ENCODE measurements around the gene WDR70.
"Not testable (repeated sequence)": the region's sequence is repeated elsewhere in the genome, so short reads cannot be mapped to it uniquely, and the experiment has no call there.

Gene WDR70

GRCh38 chr5:37437711-37438110 is 58.6 kb downstream of the WDR70 start:
- Histone ChIP-seq H3F3A (ENCODE audit: insufficient read depth) (no peaks in the 10 kb centered on the region), H3K27me3 (ENCODE audit: low read length) (no peaks in the 10 kb centered on the region), H3K36me3 (ENCODE audit: low read length) (peaks cover 5% of the 10 kb centered on the region; the same call in 1 of the 2 replicates), H3K9ac (ENCODE audit: low read length) (no peak overlapping the region), H3K4me3 (ENCODE audit: insufficient read depth, low read length, poor library complexity, severe bottlenecking) (no peak overlapping the region), H2AFZ (ENCODE audit: low read depth, low read length, severe bottlenecking) (no peak overlapping the region), H4K20me1 (ENCODE audit: low read depth, low read length) (no peaks in the 10 kb centered on the region), H3K27ac (ENCODE audit: low read depth, low read length) (no peak overlapping the region), H3K4me2 (ENCODE audit: low read depth, low read length, poor library complexity, severe bottlenecking) (no peak overlapping the region), H3K79me2 (ENCODE audit: insufficient read depth, low read length) (no peaks in the 10 kb centered on the region), H3K9me3 (ENCODE audit: insufficient read depth, low read length) (no peaks in the 10 kb centered on the region), H3K9me2 (replicated peaks; ENCODE audit: insufficient read depth, low read length) (no peaks in the 10 kb centered on the region)
- TF ChIP-seq EZH2phosphoT487 (conservative IDR thresholded peaks at IDR 0.05; ENCODE audit: low read length): no peak
- TF ChIP-seq CTCF (IDR thresholded peaks at IDR 0.05; ENCODE audit: insufficient read depth, low read length, poor library complexity, severe bottlenecking): no peak

- H3F3A ChIP-seq (ENCODE audit: insufficient read depth); H3K27me3 ChIP-seq (ENCODE audit: low read length); H3K36me3 ChIP-seq (ENCODE audit: low read length); H2AFZ ChIP-seq (ENCODE audit: low read depth, low read length, severe bottlenecking); H3K4me2 ChIP-seq (ENCODE audit: low read depth, low read length, poor library complexity, severe bottlenecking); H4K20me1 ChIP-seq (ENCODE audit: low read depth, low read length); H3K9me2 ChIP-seq (replicated peaks; ENCODE audit: insufficient read depth, low read length); H3K79me2 ChIP-seq (ENCODE audit: insufficient read depth, low read length); H3K27ac ChIP-seq (ENCODE audit: low read depth, low read length); H3K4me3 ChIP-seq (ENCODE audit: insufficient read depth, low read length, poor library complexity, severe bottlenecking); H3K9ac ChIP-seq (ENCODE audit: low read length); H3K9me3 ChIP-seq (ENCODE audit: insufficient read depth, low read length): not testable (repeated sequence)
Measured at GRCh38 chr5:37445783-37446182, 66.7 kb downstream of the WDR70 start.

- no peaks in the 10 kb centered on the region for H3K9me2 ChIP-seq (replicated peaks; ENCODE audit: insufficient read depth, low read length)
- no peaks in the 10 kb centered on the region for H3K36me3 ChIP-seq (ENCODE audit: low read length)
- no peaks in the 10 kb centered on the region for H4K20me1 ChIP-seq (ENCODE audit: low read depth, low read length)
- no peaks in the 10 kb centered on the region for H3K27me3 ChIP-seq (ENCODE audit: low read length)
- H3K4me2 ChIP-seq (ENCODE audit: low read depth, low read length, poor library complexity, severe bottlenecking): no peak overlapping the region
- H3K79me2 ChIP-seq (ENCODE audit: insufficient read depth, low read length): no peaks in the 10 kb centered on the region
- no peak overlapping the region for H2AFZ ChIP-seq (ENCODE audit: low read depth, low read length, severe bottlenecking)
- H3F3A ChIP-seq (ENCODE audit: insufficient read depth): no peaks in the 10 kb centered on the region
- no peak overlapping the region for H3K4me3 ChIP-seq (ENCODE audit: insufficient read depth, low read length, poor library complexity, severe bottlenecking)
- no peak overlapping the region for H3K27ac ChIP-seq (ENCODE audit: low read depth, low read length)
- no peak for TF ChIP-seq CTCF (IDR thresholded peaks at IDR 0.05; ENCODE audit: insufficient read depth, low read length, poor library complexity, severe bottlenecking)
- TF ChIP-seq EZH2phosphoT487 (conservative IDR thresholded peaks at IDR 0.05; ENCODE audit: low read length): no peak
- H3K9ac ChIP-seq (ENCODE audit: low read length): no peak overlapping the region
- H3K9me3 ChIP-seq (ENCODE audit: insufficient read depth, low read length): no peaks in the 10 kb centered on the region
Measured at GRCh38 chr5:37448941-37449340, 69.8 kb downstream of the WDR70 start.

- not testable (repeated sequence) for H3K4me3 ChIP-seq (ENCODE audit: insufficient read depth, low read length, poor library complexity, severe bottlenecking); H3F3A ChIP-seq (ENCODE audit: insufficient read depth); H2AFZ ChIP-seq (ENCODE audit: low read depth, low read length, severe bottlenecking); H3K36me3 ChIP-seq (ENCODE audit: low read length); H3K27me3 ChIP-seq (ENCODE audit: low read length); H3K79me2 ChIP-seq (ENCODE audit: insufficient read depth, low read length); H3K9ac ChIP-seq (ENCODE audit: low read length); H3K27ac ChIP-seq (ENCODE audit: low read depth, low read length); H3K9me2 ChIP-seq (replicated peaks; ENCODE audit: insufficient read depth, low read length); H3K9me3 ChIP-seq (ENCODE audit: insufficient read depth, low read length); H3K4me2 ChIP-seq (ENCODE audit: low read depth, low read length, poor library complexity, severe bottlenecking); H4K20me1 ChIP-seq (ENCODE audit: low read depth, low read length)
Measured at GRCh38 chr5:37451991-37452390, 72.9 kb downstream of the WDR70 start.

- not testable (repeated sequence) for H3K79me2 ChIP-seq (ENCODE audit: insufficient read depth, low read length); H3K9me3 ChIP-seq (ENCODE audit: insufficient read depth, low read length); H3K36me3 ChIP-seq (ENCODE audit: low read length); H4K20me1 ChIP-seq (ENCODE audit: low read depth, low read length); H3K4me2 ChIP-seq (ENCODE audit: low read depth, low read length, poor library complexity, severe bottlenecking); H3K9me2 ChIP-seq (replicated peaks; ENCODE audit: insufficient read depth, low read length); H3F3A ChIP-seq (ENCODE audit: insufficient read depth); H3K27ac ChIP-seq (ENCODE audit: low read depth, low read length); H3K27me3 ChIP-seq (ENCODE audit: low read length); H2AFZ ChIP-seq (ENCODE audit: low read depth, low read length, severe bottlenecking); H3K4me3 ChIP-seq (ENCODE audit: insufficient read depth, low read length, poor library complexity, severe bottlenecking); H3K9ac ChIP-seq (ENCODE audit: low read length)
Measured at GRCh38 chr5:37453252-37453651, 74.1 kb downstream of the WDR70 start.

GRCh38 chr5:37454402-37455055 is 75.4 kb downstream of the WDR70 start:
- not testable (repeated sequence) for H3K9me3 ChIP-seq (ENCODE audit: insufficient read depth, low read length); H2AFZ ChIP-seq (ENCODE audit: low read depth, low read length, severe bottlenecking); H3K4me3 ChIP-seq (ENCODE audit: insufficient read depth, low read length, poor library complexity, severe bottlenecking); H3K36me3 ChIP-seq (ENCODE audit: low read length); H3K9ac ChIP-seq (ENCODE audit: low read length); H3K27ac ChIP-seq (ENCODE audit: low read depth, low read length); H3K4me2 ChIP-seq (ENCODE audit: low read depth, low read length, poor library complexity, severe bottlenecking); H3F3A ChIP-seq (ENCODE audit: insufficient read depth); H4K20me1 ChIP-seq (ENCODE audit: low read depth, low read length); H3K9me2 ChIP-seq (replicated peaks; ENCODE audit: insufficient read depth, low read length); H3K79me2 ChIP-seq (ENCODE audit: insufficient read depth, low read length); H3K27me3 ChIP-seq (ENCODE audit: low read length)
